Heart left ventricle (tissue), 16 donors: Measurements from ENCODE around the gene SPRR2G. TPM values are rescaled to one million over a fixed set of nuclear protein-coding genes. Genes with fewer than 3 reads are reported as not detected.

ENCODE experiments used
- ATAC-seq, 4 donors: fragments of 200-7000 bp; cut with Tn5 transposase; one replicate each; pipeline ENCODE4 v1.9.1; 2020 to 2022; ENCODE audit warnings: moderate library complexity in 4 of 4, mild to moderate bottlenecking in 3 of 4, moderate number of reproducible peaks in 1 of 4
- DNase-seq, 5 donors: peaks; one replicate each; pipeline ENCODE4 v3.0.0-alpha.2; 2020
- H3K27ac ChIP-seq, 12 donors: fragments of 200-600 bp; sonication (generic) in 4 of 12; one replicate each; pipeline versions ENCODE4 v1.5.0 to v1.8.0; 2016 to 2022; ENCODE audit warnings: mild to moderate bottlenecking in 2 of 12
- H3K27me3 ChIP-seq, 9 donors: fragments of 200-600 bp; sonication (generic) in 2 of 9; one replicate each; pipeline versions ENCODE4 v1.5.1 to v1.8.0; 2016 to 2022; ENCODE audit warnings: mild to moderate bottlenecking in 3 of 9
- H3K36me3 ChIP-seq, 9 donors: fragments of 200-600 bp; sonication (generic) in 2 of 9; one replicate each; pipeline versions ENCODE4 v1.5.0 to v1.8.0; 2018 to 2022; ENCODE audit warnings: mild to moderate bottlenecking in 2 of 9
- H3K4me1 ChIP-seq, 12 donors: fragments of 200-600 bp; sonication (generic) in 4 of 12; one replicate each; pipeline versions ENCODE4 v1.5.0 to v1.8.0; 2016 to 2022; ENCODE audit warnings: mild to moderate bottlenecking in 3 of 12
- H3K4me3 ChIP-seq, 12 donors: fragments of 200-600 bp; sonication (generic) in 4 of 12; one replicate each; pipeline versions ENCODE4 v1.5.0 to v1.8.0; 2017 to 2022; ENCODE audit warnings: mild to moderate bottlenecking in 9 of 12, moderate library complexity in 4 of 12
- H3K9me3 ChIP-seq, 12 donors: fragments of 200-600 bp; sonication (generic) in 4 of 12; one replicate each; pipeline versions ENCODE4 v1.5.0 to v1.8.0; 2016 to 2022; ENCODE audit warnings: mild to moderate bottlenecking in 1 of 12
- CTCF ChIP-seq, 12 donors: fragments of 200-600 bp; sonication (generic) in 4 of 12; IDR thresholded peaks; one replicate each; pipeline versions ENCODE4 v1.5.0 to v1.8.0; 2018 to 2022; ENCODE audit warnings: antibody characterized with exemption in 12 of 12, mild to moderate bottlenecking in 5 of 12
- POLR2A ChIP-seq, 2 donors: fragments of 450-650 bp; IDR thresholded peaks; one replicate each; pipeline ENCODE4 v1.6.1; 2017; ENCODE audit warnings: antibody characterized with exemption in 2 of 2, mild to moderate bottlenecking in 2 of 2, moderate library complexity in 2 of 2
- WGBS, 4 donors: extraction: QIAGEN DNeasy Blood & Tissue Kit in 2 of 4; methylation state at CpG; one replicate each; pipeline versions ENCODE4 v1.1.5 to v1.1.7; 2013 to 2018; 5-methylcytosine and 5-hydroxymethylcytosine counted together
- intact Hi-C, 10 donors: fragments of 100-400 bp; cut with DNase I; formaldehyde crosslinking; loops; one replicate each; pipeline versions ENCODE4 v1.11.1 to v1.14.2; 2022
- long read RNA-seq, 3 donors: library from polyadenylated mRNA; unstranded; transcript quantifications; one replicate each; pipeline ENCODE4 v2.0.0, GENCODE V29; 2020 to 2021
- polyA plus RNA-seq, 2 donors: library from polyadenylated mRNA; stranded (reverse); fragments of 200-250 nt; gene quantifications; one replicate each; pipeline ENCODE4 v1.2.3, GENCODE V29; 2013
- total RNA-seq, 9 donors: library from RNA; depleted of rRNA in 2 of 9; stranded (reverse); fragments of >200 nt in 2 of 9; fragmentation: NEBNext Ultra II Directional in 3 of 9; extraction: Animal tissue kit (Norgen Biotek cat#: 25700) in 3 of 9; gene quantifications; one replicate each; pipeline versions ENCODE4 v1.1.0 to v1.2.4, GENCODE V29; 2016 to 2023
- donor health status: ischemic (EF 13 %, LVEDD 7.1; RV severe dilation, severe dysfunction).
- donor health status: healthy with polysubstance abuse.
- donor health status: DM: no; HTN: yes; CAD: no.
- donor health status: DM: no; HTN: no; CAD: no.
- donor health status: ischemic (EF 25% LVEDD 6.9; RV normal size, moderate dysfunction).
- donor health status: ischemic (EF 25% LVEDD 5.7; RV mildly dilated, moderate dysfunction).
- donor health status: healthy.
- donor health status: DM: yes; HTN: yes; CAD: no.
- donor health status: ischemic (EF 35%, LVEDD 5.7; RV mildly dilated, moderate dysfunction).
- donor health status: nonischemic (EF 11% LVEDD 7.7; RV severe dilation, severe dysfunction).
- donor health status: DM: yes; HTN: yes; CAD: no.
- donor health status: PGD.
- donor health status: ischemic (EF 29% LVEDD 5.4; RV normal size, mild dysfunction).
- donor health status: nonischemic (EF 23%, LVEDD 6.1; RV moderate dilation, normal function).

SPRR2G gene
- total RNA-seq, result not detected
- polyA plus RNA-seq, result not detected
- long read RNA-seq, donor 1, result 0 reads
- long read RNA-seq, donor 2, result 0 reads
- long read RNA-seq, donor 3, result 0 reads

GRCh38 chr1:153150846-153151245 is at the start of gene SPRR2G:
TSS of gene SPRR2G (minus strand) at chr1:153150890. CDS start at chr1:153150110, 780 bp downstream.
- DNase-seq (no peak), ATAC-seq (no peak)
- intact Hi-C loops, result no loop called here
- TF ChIP-seq CTCF (IDR thresholded peaks at IDR 0.05) (no peak), POLR2A (IDR thresholded peaks at IDR 0.05) (no peak)
- H3K27ac ChIP-seq, result no peak within 1 kb of the TSS
- no peak within 1 kb of the TSS for H3K4me3 ChIP-seq
- peaks cover 0 to 7% (median 0%) of the 10 kb centered on the region in 9 donors for H3K27me3 ChIP-seq
- H3K9me3 ChIP-seq, result no peaks in the 10 kb centered on the region
- no peaks in the 10 kb centered on the region for H3K36me3 ChIP-seq
- no peaks in the 10 kb centered on the region for H3K4me1 ChIP-seq
- WGBS, 4 donors, result 41 to 57% (median 45%) methylated on average over 1 of the region's 1 CpG

DNA sequence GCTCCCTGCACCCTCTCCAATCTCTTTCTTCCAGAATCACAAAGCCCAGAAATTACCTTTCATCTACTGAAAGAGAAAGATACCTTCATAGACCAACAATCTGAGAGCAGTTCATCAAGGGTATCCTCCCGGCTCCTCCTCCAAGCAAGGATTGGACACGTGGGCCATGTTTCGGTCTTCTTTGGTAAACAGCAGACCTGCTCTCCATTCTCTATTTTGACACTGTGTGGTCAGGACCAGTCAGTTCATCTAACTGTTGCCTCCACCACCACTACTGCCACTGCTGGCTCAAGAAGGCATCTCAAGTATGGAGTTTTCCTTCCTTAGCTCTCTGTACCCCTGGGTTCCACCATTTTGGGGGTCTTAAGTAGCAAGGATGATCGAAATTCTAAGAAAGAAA is 44.5 kb upstream of the SPRR2G start:
- H3K4me1 ChIP-seq, result no peaks in the 10 kb centered on the region
- no peak overlapping the region for H3K4me3 ChIP-seq
- H3K27ac ChIP-seq, result no peak overlapping the region
- H3K27me3 ChIP-seq, result peaks cover 0 to 41% (median 4%) of the 10 kb centered on the region in 9 donors
- H3K9me3 ChIP-seq, result no peaks in the 10 kb centered on the region
- H3K36me3 ChIP-seq, result no peaks in the 10 kb centered on the region
- TF ChIP-seq POLR2A (IDR thresholded peaks at IDR 0.05) (no peak), CTCF (IDR thresholded peaks at IDR 0.05) (no peak)
- DNase-seq, result no peak
- 76 to 80% (median 78%) methylated on average over 4 of the region's 4 CpGs for WGBS, 4 donors
- ATAC-seq, result no peak
- intact Hi-C loops, result no loop called here

- Histone ChIP-seq H3K27ac (no peak overlapping the region), H3K27me3 (peaks cover 0 to 44% (median 4%) of the 10 kb centered on the region in 9 donors), H3K9me3 (no peaks in the 10 kb centered on the region), H3K4me3 (no peak overlapping the region), H3K36me3 (no peaks in the 10 kb centered on the region), H3K4me1 (no peaks in the 10 kb centered on the region)
- intact Hi-C loops, result no loop called here
- TF ChIP-seq CTCF (IDR thresholded peaks at IDR 0.05), result no peak
- TF ChIP-seq POLR2A (IDR thresholded peaks at IDR 0.05), result no peak
- 45 to 55% (median 49%) methylated on average over 3 of the region's 3 CpGs for WGBS, 4 donors
- ATAC-seq (no peak), DNase-seq (no peak)
These were observed 43.8 kb upstream of the SPRR2G start for GRCh38 chr1:153194331-153195050.

DNA sequence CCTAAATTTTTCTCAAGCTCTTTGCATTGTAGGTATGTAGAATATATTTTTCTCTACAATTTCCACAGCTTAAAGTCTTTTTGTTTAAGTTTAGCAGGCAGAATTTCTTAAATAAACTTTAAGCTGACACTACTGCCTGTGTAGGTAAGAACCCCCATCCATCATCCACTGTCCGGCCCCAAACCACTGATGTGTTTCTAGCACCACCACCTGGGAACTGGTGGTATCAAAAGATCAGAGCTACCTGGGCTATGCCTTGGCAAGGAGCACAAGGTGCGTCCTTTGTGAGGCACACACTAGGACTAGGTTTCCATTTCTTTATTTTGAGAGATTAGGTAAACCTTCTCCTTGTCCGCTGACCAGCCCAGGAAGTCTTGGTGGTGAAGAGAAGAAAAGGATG is 42.0 kb upstream of the SPRR2G start:
- TF ChIP-seq CTCF (IDR thresholded peaks at IDR 0.05) (no peak), POLR2A (IDR thresholded peaks at IDR 0.05) (no peak)
- no peaks in the 10 kb centered on the region for H3K9me3 ChIP-seq
- 20 to 36% (median 28%) methylated on average over 3 of the region's 3 CpGs for WGBS, 4 donors
- H3K36me3 ChIP-seq, result no peaks in the 10 kb centered on the region
- ATAC-seq (no peak), DNase-seq (no peak)
- no peak overlapping the region for H3K27ac ChIP-seq
- no peak overlapping the region for H3K4me3 ChIP-seq
- intact Hi-C loops, result no loop called here
- H3K27me3 ChIP-seq, result peaks cover 0 to 40% (median 4%) of the 10 kb centered on the region in 9 donors
- no peaks in the 10 kb centered on the region for H3K4me1 ChIP-seq
